Measurements from ENCODE around the gene GSK3A. TPM values are rescaled to one million over a fixed set of nuclear protein-coding genes. Genes with fewer than 3 reads are reported as not detected.

GSK3A gene
- total and polyA plus RNA-seq, 9 of the 15 experiments (the other 6 are each of a cell fraction or from before 2014, with no cell fraction given): 0.62 to 90.7 (median 33.3) TPM

DNA sequence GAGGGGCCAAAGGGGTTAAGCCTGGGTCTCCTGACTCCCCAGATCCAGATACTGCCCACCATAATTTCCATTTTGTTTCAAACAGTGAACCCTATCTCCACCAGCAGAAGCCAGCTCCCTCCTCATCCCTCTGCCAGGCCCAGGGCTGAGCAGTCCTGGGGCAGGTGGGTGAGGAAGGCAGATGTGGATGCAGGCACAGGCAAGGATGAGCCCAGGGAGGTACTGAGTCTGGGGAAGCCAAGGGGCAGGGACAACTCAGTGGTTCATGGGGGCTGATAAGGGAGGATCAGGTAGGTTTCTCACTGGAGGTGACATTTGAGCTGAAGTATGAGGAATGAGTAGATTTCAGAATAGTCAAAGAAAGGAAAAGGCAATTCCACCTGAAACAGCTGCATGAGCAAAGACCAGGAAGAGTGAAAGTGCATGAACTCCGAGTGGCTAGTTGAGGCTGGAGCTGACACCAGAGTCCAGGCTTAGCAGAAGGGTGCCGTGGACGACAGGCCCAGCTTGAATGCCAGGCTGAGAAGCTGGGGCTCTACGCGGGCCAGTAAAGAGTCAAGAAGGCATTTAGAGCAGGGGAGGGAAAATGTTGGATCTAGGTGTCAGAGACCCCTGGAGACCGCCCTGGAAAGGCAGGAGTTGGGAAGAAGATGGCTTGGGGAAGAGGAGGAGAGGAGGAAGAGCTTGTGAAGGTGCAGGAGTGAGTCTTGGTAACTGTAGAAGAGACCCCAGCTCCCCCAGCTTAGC is 36.9 kb upstream of the GSK3A start (continued):
- TF ChIP-seq RBM34 (IDR thresholded peaks at IDR 0.05; ENCODE audit: borderline replicate concordance, insufficient read depth, low read length) (no peak), TSC22D4 (tag; IDR thresholded peaks at IDR 0.05) (no peak), POLR2A (conservative IDR thresholded peaks at IDR 0.05) (no peak; the same call in 1 of the 2 replicates), ARID2 (IDR thresholded peaks at IDR 0.05) (peak; percentile 79; the same call in 1 of the 2 replicates), DPF2 (IDR thresholded peaks at IDR 0.05) (0 out of 2 replicates have a peak, but pooled peaks have one; percentile 15), PURB (CRISPR knock-in tag; IDR thresholded peaks at IDR 0.05; ENCODE audit: low read depth) (no peak), GATA2 (CRISPR knock-in tag; IDR thresholded peaks at IDR 0.05) (0 out of 2 replicates have a peak, but pooled peaks have one; percentile 25), ZC3H4 (CRISPR knock-in tag; IDR thresholded peaks at IDR 0.05; ENCODE audit: borderline replicate concordance) (no peak), HNRNPLL (IDR thresholded peaks at IDR 0.05; ENCODE audit: low read depth, low read length, poor library complexity, severe bottlenecking) (no peak), MYNN (IDR thresholded peaks at IDR 0.05) (no peak), MYNN (CRISPR knock-in tag; IDR thresholded peaks at IDR 0.05) (no peak), PHF8 (IDR thresholded peaks at IDR 0.05; ENCODE audit: borderline replicate concordance, low read length) (no peak), MBD2 (IDR thresholded peaks at IDR 0.05; ENCODE audit: borderline replicate concordance, low read depth) (no peak), CC2D1A (IDR thresholded peaks at IDR 0.05) (peak; percentile 74), GABPB2 (CRISPR knock-in tag; conservative IDR thresholded peaks at IDR 0.05) (no peak), ZNF583 (CRISPR knock-in tag; IDR thresholded peaks at IDR 0.05) (no peak), TARDBP (IDR thresholded peaks at IDR 0.05) (0 out of 2 replicates have a peak, but pooled peaks have one; percentile 36), SIX5 (IDR thresholded peaks at IDR 0.05; ENCODE audit: borderline replicate concordance in 1 of 2, insufficient read depth in 1 of 2, low read depth in 1 of 2, low read length in 2 of 2) (no peak), STAT5A (IDR thresholded peaks at IDR 0.05; ENCODE audit: borderline replicate concordance, low read length) (no peak), ZNF23 (CRISPR knock-in tag; IDR thresholded peaks at IDR 0.05) (no peak), RB1 (IDR thresholded peaks at IDR 0.05; ENCODE audit: low read depth) (no peak), FOXP1 (CRISPR knock-in tag; IDR thresholded peaks at IDR 0.05) (no peak), ZNF24 (IDR thresholded peaks at IDR 0.05) (no peak), NRF1 (conservative IDR thresholded peaks at IDR 0.05 in 1 of 2, IDR thresholded peaks at IDR 0.05 in 1 of 2) (no peak), TCF3 (CRISPR knock-in tag; IDR thresholded peaks at IDR 0.05) (no peak), CHD4 (IDR thresholded peaks at IDR 0.05; ENCODE audit: insufficient read depth, insufficient replicate concordance, low read depth, low read length, poor library complexity, severe bottlenecking) (no peak)
- TF ChIP-seq, protein P1, sequence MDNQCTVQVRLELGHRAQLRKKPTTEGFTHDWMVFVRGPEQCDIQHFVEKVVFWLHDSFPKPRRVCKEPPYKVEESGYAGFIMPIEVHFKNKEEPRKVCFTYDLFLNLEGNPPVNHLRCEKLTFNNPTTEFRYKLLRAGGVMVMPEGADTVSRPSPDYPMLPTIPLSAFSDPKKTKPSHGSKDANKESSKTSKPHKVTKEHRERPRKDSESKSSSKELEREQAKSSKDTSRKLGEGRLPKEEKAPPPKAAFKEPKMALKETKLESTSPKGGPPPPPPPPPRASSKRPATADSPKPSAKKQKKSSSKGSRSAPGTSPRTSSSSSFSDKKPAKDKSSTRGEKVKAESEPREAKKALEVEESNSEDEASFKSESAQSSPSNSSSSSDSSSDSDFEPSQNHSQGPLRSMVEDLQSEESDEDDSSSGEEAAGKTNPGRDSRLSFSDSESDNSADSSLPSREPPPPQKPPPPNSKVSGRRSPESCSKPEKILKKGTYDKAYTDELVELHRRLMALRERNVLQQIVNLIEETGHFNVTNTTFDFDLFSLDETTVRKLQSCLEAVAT (IDR thresholded peaks at IDR 0.05): peak in 1 of 2 experiments; percentile 68; a peak in 1 of 4 replicates
- TF ChIP-seq, protein P2, sequence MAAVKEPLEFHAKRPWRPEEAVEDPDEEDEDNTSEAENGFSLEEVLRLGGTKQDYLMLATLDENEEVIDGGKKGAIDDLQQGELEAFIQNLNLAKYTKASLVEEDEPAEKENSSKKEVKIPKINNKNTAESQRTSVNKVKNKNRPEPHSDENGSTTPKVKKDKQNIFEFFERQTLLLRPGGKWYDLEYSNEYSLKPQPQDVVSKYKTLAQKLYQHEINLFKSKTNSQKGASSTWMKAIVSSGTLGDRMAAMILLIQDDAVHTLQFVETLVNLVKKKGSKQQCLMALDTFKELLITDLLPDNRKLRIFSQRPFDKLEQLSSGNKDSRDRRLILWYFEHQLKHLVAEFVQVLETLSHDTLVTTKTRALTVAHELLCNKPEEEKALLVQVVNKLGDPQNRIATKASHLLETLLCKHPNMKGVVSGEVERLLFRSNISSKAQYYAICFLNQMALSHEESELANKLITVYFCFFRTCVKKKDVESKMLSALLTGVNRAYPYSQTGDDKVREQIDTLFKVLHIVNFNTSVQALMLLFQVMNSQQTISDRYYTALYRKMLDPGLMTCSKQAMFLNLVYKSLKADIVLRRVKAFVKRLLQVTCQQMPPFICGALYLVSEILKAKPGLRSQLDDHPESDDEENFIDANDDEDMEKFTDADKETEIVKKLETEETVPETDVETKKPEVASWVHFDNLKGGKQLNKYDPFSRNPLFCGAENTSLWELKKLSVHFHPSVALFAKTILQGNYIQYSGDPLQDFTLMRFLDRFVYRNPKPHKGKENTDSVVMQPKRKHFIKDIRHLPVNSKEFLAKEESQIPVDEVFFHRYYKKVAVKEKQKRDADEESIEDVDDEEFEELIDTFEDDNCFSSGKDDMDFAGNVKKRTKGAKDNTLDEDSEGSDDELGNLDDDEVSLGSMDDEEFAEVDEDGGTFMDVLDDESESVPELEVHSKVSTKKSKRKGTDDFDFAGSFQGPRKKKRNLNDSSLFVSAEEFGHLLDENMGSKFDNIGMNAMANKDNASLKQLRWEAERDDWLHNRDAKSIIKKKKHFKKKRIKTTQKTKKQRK (IDR thresholded peaks at IDR 0.05; ENCODE audit: borderline replicate concordance, low read depth, low read length): no peak
